GM20000 (cell line): Measurements from ENCODE around the gene CELF2.
"Not testable (repeated sequence)": the region's sequence is repeated elsewhere in the genome, so short reads cannot be mapped to it uniquely, and the experiment has no call there.

Source experiments
- DNase-seq: peaks from one replicate; pipeline ENCODE4 v3.0.0; 2012; ENCODE audit warnings: low spot score
- TF ChIP-seq, protein P1 (sequence below): IDR thresholded peaks from 2 replicates; pipeline ENCODE4 v1.5.1; 2012; ENCODE audit warnings: mild to moderate bottlenecking, control low read depth; ENCODE audit errors: extremely low read depth, missing control alignments

Gene CELF2

DNA sequence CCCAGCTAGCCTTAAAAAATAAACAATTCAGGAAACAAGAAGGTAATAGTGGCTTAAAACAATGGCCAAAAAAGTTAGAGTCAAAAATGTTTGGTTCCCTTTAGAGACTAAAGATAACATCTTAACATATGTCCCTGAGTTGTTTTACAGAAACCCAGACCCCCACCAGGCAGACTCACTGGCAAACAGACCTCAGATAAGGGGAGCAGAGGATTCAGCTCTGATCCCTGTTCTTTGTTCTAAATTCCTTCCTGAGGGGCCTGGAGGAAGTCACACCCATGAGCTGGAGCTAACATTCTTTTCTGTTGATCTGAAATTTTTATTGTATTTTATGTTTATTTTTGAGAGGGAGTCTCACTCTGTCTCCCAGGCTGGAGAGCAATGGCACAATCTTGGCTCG is 346.6 kb downstream of the CELF2 start:
- no peak for DNase-seq
- TF ChIP-seq, protein P1, sequence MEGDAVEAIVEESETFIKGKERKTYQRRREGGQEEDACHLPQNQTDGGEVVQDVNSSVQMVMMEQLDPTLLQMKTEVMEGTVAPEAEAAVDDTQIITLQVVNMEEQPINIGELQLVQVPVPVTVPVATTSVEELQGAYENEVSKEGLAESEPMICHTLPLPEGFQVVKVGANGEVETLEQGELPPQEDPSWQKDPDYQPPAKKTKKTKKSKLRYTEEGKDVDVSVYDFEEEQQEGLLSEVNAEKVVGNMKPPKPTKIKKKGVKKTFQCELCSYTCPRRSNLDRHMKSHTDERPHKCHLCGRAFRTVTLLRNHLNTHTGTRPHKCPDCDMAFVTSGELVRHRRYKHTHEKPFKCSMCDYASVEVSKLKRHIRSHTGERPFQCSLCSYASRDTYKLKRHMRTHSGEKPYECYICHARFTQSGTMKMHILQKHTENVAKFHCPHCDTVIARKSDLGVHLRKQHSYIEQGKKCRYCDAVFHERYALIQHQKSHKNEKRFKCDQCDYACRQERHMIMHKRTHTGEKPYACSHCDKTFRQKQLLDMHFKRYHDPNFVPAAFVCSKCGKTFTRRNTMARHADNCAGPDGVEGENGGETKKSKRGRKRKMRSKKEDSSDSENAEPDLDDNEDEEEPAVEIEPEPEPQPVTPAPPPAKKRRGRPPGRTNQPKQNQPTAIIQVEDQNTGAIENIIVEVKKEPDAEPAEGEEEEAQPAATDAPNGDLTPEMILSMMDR: no peak

DNA sequence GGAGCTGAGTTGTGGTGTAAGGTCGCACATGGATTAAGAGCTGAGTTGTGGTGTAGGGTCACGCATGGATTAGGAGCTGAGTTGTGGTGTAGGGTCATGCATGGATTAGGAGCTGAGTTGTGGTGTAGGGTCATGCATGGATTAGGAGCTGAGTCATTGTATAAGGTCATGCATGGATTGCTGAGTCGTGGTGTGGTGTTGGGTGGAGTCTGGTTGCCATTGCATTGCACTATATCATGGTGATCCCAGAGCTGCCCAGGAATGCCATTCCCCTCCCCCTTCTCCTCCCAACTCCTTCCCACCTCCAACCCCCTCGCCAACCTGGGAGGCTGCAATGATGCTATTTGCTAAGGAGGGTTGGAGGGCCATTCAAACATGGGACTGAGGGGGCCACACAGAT is 349.2 kb downstream of the CELF2 start:
- not testable (repeated sequence) for DNase-seq

DNA sequence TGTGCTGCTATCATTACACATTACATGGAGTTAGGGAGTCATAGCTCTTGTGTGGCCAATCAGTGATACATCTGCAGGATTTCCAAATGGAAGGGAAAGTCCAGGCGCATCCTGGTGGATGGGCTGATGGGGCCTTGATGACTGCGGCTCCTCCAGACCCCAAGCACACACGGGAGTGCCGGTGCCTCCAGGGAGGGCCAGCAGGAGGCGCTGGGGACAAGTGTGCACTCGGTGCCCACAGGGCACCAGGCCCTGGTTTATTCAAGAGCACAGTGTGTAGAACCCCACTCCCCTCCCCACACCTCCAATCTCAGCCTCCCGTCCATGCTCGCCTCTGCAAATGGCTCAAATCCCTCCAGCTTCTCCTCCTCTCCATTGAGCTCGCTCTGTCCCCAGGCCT is 349.8 kb downstream of the CELF2 start:
- TF ChIP-seq, protein P1: no peak

GRCh38 chr10:11373717-11374171 is 356.1 kb downstream of the CELF2 start:
- TF ChIP-seq, protein P1: no peak
- DNase-seq: no peak

More for the DNA sequence above, 349.8 kb downstream of the CELF2 start:
- no peak for DNase-seq

GRCh38 chr10:11377267-11377666 is 359.6 kb downstream of the CELF2 start:
- DNase-seq: no peak
- TF ChIP-seq, protein P1: no peak

DNA sequence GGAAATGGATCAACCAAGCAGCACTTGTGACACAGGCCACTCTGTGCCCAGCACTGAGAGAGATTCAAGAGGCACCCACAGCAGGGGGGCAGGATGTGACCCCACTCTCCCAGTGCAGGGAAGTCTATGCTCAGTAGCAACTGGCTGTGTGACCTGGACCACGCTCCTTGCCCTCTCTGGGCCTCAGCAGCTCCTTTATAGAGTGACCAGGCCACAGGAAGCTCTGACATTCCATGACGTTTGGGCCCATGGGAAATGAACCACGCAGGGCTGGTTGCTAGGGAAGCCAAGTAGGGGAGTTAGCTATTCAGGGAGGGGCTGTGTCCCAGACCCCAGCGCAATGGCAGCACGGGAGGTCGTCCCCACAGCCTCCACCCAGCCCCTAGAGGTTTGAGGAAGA is 361.2 kb downstream of the CELF2 start:
- DNase-seq: no peak
- TF ChIP-seq, protein P1: no peak

- no peak for DNase-seq
- TF ChIP-seq, protein P1: no peak
Measured at GRCh38 chr10:11379771-11380170, 362.1 kb downstream of the CELF2 start.

GRCh38 chr10:11381023-11381422 is 363.4 kb downstream of the CELF2 start:
- TF ChIP-seq, protein P1: no peak
- DNase-seq: no peak
